ENCODE results near the gene SLC16A1.

The SLC16A1 gene

GRCh38 chr1:112877750-112878149, 78.2 kb downstream of the SLC16A1 start:
- TF ChIP-seq CTCF (conservative IDR thresholded peaks at IDR 0.05), result no peak
- no peak overlapping the region for H3K27ac ChIP-seq

GRCh38 chr1:112876315-112876714, 79.7 kb downstream of the SLC16A1 start:
- H3K27ac ChIP-seq, result no peak overlapping the region
- no peak for TF ChIP-seq CTCF (conservative IDR thresholded peaks at IDR 0.05)

GRCh38 chr1:112872551-112872962, 83.4 kb downstream of the SLC16A1 start:
- no peak for TF ChIP-seq CTCF (conservative IDR thresholded peaks at IDR 0.05)
- peak overlapping the region; percentile 59 for H3K27ac ChIP-seq

GRCh38 chr1:112870887-112871646, 84.9 kb downstream of the SLC16A1 start:
- no peak overlapping the region; the same call in 1 of the 2 replicates for H3K27ac ChIP-seq
- TF ChIP-seq CTCF (conservative IDR thresholded peaks at IDR 0.05), result no peak

GRCh38 chr1:112869895-112870294, 86.1 kb downstream of the SLC16A1 start:
- no peak for TF ChIP-seq CTCF (conservative IDR thresholded peaks at IDR 0.05)
- no peak overlapping the region for H3K27ac ChIP-seq

GRCh38 chr1:112868191-112868590, 87.8 kb downstream of the SLC16A1 start:
- H3K27ac ChIP-seq, result no peak overlapping the region
- TF ChIP-seq CTCF (conservative IDR thresholded peaks at IDR 0.05), result no peak

GRCh38 chr1:112866981-112867380, 89.0 kb downstream of the SLC16A1 start:
- no peak for TF ChIP-seq CTCF (conservative IDR thresholded peaks at IDR 0.05)
- H3K27ac ChIP-seq, result no peak overlapping the region

Data from VCaP (cell line).